Epithelial cell of esophagus (primary cell): ENCODE data around the gene PRM3.
A peak's percentile ranks its signal among the peaks of the same experiment; 100 is the strongest.

Source experiments
- DNase-seq: peaks from one replicate; pipeline ENCODE4 v3.0.0; 2010; ENCODE audit warnings: low read depth
- H3K4me3 ChIP-seq: 2 replicates; pipeline ENCODE4 v1.5.1; 2011; ENCODE audit warnings: mild to moderate bottlenecking, low read length, control low read depth
- TF ChIP-seq, protein P1 (sequence below): IDR thresholded peaks from 2 replicates; pipeline ENCODE4 v1.5.1; 2011; ENCODE audit warnings: low read depth, mild to moderate bottlenecking, low read length, control low read depth, inconsistent platforms; ENCODE audit not compliant: insufficient read depth; ENCODE audit errors: missing control alignments

Gene PRM3

DNA sequence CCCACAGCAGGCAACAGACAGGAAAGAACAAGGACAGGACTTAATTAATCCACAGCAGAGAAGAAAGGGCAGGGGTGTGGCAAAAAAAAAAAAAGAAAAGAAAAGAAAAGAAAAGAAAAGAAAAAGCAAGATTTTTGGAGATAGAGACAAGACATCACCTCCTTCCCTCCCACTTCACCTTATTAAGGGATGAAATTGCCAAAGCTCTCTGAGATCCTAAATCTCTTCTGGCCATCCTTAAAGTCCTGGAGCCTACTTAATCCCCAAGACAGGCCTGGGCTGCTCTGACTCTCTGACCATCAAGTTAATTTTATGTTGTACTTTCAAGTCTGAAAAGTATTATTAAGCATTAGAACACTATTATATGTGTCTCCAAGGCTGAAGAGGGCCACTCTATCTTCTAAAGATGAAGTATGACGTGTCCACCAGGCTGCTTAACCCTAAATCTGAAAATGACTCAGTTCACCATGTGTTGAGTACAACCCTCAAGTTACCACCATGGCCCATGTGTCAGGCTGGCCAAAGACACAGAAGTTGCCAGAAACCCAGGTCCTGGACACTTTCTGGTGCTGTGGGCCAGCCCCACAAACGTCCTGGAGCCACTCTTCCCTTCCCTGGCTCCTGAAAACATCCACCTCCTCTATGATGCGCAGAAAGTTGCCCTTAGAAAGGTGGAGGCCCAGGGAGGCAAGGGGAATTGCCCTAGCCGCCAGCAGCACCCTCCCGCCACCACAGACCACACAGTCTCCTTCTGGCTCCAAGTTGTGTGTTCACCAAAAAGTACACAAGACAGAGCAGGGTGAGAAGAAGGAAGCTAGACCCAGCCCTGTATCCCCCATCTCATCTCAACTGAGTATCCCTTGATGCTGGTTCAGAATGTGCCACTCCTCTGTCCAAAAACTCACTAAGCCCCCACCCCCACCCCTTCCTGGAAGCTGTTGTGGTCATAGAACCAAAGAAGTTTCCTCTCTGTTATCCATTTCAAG is 20.1 kb downstream of the PRM3 start:
- no peak overlapping the region for H3K4me3 ChIP-seq
- TF ChIP-seq, protein P1, sequence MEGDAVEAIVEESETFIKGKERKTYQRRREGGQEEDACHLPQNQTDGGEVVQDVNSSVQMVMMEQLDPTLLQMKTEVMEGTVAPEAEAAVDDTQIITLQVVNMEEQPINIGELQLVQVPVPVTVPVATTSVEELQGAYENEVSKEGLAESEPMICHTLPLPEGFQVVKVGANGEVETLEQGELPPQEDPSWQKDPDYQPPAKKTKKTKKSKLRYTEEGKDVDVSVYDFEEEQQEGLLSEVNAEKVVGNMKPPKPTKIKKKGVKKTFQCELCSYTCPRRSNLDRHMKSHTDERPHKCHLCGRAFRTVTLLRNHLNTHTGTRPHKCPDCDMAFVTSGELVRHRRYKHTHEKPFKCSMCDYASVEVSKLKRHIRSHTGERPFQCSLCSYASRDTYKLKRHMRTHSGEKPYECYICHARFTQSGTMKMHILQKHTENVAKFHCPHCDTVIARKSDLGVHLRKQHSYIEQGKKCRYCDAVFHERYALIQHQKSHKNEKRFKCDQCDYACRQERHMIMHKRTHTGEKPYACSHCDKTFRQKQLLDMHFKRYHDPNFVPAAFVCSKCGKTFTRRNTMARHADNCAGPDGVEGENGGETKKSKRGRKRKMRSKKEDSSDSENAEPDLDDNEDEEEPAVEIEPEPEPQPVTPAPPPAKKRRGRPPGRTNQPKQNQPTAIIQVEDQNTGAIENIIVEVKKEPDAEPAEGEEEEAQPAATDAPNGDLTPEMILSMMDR = no peak
- no peak for DNase-seq

DNA sequence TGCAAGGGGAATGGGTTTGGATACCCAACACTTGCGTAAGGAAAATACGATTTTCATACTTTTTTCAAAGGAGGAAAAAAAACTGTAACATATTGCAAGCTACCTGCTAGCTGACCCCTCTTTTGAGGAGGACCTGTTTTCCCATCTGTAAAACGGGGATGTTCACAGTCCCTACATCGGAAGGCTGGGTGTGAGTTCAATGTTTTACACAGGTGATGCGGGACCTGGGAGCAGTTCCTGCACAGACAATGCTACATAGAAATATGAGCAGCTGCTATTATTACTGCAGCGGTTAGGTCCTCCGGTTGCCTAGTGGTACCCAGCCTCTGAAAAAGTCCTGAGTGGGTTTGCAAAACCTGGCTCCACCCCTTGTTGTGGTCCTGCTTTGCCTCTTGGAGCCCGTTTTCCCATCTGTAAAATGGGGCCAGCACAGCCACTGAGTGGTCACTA is 20.9 kb downstream of the PRM3 start:
- H3K4me3 ChIP-seq = no peak overlapping the region
- DNase-seq = no peak
- TF ChIP-seq, protein P1 = no peak

- no peak overlapping the region for H3K4me3 ChIP-seq
- TF ChIP-seq, protein P1 = no peak
- peak; percentile 39 for DNase-seq
Observed at GRCh38 chr16:11251525-11252481, 21.6 kb downstream of the PRM3 start.

DNA sequence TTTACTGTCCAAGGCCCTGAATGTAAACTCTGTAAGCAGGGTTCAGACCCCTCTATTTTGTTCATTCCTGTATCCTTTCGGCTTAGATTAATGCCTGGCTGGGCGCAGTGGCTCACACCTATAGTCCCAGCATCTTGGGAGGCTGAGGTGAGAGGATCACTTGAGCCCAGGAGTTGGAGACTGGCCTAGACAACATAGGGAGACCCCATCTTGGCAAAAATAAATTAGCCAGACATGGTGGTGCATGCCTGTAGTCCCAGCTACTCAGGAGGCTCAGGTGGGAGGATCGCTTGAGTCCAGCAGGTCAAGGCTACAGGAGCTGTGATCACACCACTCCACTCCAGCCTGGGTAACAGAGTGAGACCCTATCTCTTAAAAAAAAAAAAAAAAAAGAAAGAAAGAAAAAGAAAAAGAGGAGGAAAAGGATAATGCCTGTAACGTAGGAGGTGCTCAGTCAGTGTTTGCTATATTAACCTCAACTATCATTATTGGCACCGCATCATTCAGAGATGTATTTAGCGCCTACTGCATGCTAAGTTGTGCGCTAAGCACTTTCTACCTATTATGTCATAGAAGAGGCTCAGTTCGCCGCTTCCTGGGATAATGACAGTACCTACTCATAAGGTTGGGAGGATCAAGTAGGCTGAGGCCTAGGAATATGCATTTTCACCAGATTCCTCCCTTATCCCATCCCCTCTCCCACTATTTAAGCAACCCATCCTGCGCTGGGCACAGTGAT is 22.5 kb downstream of the PRM3 start:
- TF ChIP-seq, protein P1 = no peak
- DNase-seq = no peak
- H3K4me3 ChIP-seq = no peak overlapping the region

GRCh38 chr16:11250091-11250785 is 23.2 kb downstream of the PRM3 start:
- DNase-seq = no peak
- TF ChIP-seq, protein P1 = no peak
- H3K4me3 ChIP-seq = no peak overlapping the region
